ENCODE results near the gene PDE5A. TPM values are rescaled to one million over a fixed set of nuclear protein-coding genes. Genes with fewer than 3 reads are reported as not detected.

Gene PDE5A
- polyA plus RNA-seq, 1 donor from 2014 or later = 12.9 TPM

DNA sequence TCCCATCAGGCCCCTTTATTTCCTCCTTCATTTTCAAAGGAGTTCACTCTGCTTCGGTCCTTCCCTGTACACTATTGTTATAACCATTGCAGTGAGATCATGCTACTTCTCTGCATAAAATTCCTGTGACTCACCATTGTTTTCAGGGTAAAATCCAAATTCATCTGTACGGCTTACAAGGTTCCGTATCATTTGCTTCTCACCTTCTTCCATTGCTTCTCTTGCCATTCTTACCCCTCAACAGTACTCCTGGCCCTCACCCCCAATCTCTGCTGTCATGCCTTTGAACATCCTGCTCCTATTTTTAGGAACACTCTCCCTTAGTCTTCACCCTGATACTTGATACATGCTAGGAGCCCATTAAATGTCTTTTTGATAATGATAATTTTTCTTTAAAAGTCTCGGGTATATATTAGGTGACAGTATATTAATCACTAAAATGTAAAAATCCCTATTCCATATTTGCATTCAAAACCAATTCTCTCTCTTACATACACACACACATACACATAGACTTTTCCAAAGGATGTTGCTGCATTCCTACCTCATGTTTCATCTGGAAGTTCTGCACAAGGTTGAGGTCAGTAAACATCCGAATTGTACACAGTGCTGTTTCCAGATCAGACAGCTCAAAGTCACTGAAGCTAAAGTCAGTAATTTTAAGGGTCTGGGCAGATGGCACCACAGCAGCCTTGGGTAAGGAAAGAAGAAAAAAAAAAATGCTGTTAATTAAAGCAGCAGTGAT is 103.4 kb downstream of the PDE5A start:
- Histone ChIP-seq H3K9me2 (ENCODE audit: insufficient read depth, low read length) (no peaks in the 10 kb centered on the region), H4K20me1 (ENCODE audit: insufficient read depth) (no peaks in the 10 kb centered on the region), H3K79me2 (replicated peaks; ENCODE audit: insufficient read depth, low read length) (no peaks in the 10 kb centered on the region), H3K9ac (ENCODE audit: low read length) (no peak overlapping the region), H3K27me3 (ENCODE audit: insufficient read depth, low read depth, low read length) (no peaks in the 10 kb centered on the region), H3K27ac (ENCODE audit: low read length) (no peak overlapping the region), H3F3A (ENCODE audit: insufficient read depth, low read length, poor library complexity, severe bottlenecking) (no peaks in the 10 kb centered on the region), H3K4me2 (ENCODE audit: low read length) (no peak overlapping the region), H2AFZ (ENCODE audit: low read depth, low read length) (no peak overlapping the region), H3K36me3 (ENCODE audit: insufficient read depth, low read length) (no peaks in the 10 kb centered on the region), H3K9me3 (ENCODE audit: low read length) (no peaks in the 10 kb centered on the region), H3K4me3 (ENCODE audit: low read length) (no peak overlapping the region)
- TF ChIP-seq POLR2AphosphoS5 (IDR thresholded peaks at IDR 0.05) (no peak), EZH2 (IDR thresholded peaks at IDR 0.05; ENCODE audit: borderline replicate concordance, insufficient read depth, low read length, poor library complexity, severe bottlenecking) (no peak), MXI1 (conservative IDR thresholded peaks at IDR 0.05; ENCODE audit: poor library complexity, severe bottlenecking) (no peak), SMC3 (conservative IDR thresholded peaks at IDR 0.05; ENCODE audit: poor library complexity) (no peak), RAD21 (conservative IDR thresholded peaks at IDR 0.05) (no peak), TAF1 (IDR thresholded peaks at IDR 0.05; ENCODE audit: low read depth) (no peak), EP300 (conservative IDR thresholded peaks at IDR 0.05; ENCODE audit: poor library complexity, severe bottlenecking) (no peak)
- TF ChIP-seq, protein P1, sequence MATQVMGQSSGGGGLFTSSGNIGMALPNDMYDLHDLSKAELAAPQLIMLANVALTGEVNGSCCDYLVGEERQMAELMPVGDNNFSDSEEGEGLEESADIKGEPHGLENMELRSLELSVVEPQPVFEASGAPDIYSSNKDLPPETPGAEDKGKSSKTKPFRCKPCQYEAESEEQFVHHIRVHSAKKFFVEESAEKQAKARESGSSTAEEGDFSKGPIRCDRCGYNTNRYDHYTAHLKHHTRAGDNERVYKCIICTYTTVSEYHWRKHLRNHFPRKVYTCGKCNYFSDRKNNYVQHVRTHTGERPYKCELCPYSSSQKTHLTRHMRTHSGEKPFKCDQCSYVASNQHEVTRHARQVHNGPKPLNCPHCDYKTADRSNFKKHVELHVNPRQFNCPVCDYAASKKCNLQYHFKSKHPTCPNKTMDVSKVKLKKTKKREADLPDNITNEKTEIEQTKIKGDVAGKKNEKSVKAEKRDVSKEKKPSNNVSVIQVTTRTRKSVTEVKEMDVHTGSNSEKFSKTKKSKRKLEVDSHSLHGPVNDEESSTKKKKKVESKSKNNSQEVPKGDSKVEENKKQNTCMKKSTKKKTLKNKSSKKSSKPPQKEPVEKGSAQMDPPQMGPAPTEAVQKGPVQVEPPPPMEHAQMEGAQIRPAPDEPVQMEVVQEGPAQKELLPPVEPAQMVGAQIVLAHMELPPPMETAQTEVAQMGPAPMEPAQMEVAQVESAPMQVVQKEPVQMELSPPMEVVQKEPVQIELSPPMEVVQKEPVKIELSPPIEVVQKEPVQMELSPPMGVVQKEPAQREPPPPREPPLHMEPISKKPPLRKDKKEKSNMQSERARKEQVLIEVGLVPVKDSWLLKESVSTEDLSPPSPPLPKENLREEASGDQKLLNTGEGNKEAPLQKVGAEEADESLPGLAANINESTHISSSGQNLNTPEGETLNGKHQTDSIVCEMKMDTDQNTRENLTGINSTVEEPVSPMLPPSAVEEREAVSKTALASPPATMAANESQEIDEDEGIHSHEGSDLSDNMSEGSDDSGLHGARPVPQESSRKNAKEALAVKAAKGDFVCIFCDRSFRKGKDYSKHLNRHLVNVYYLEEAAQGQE (IDR thresholded peaks at IDR 0.05; ENCODE audit: borderline replicate concordance) = no peak
- TF ChIP-seq, protein P2, sequence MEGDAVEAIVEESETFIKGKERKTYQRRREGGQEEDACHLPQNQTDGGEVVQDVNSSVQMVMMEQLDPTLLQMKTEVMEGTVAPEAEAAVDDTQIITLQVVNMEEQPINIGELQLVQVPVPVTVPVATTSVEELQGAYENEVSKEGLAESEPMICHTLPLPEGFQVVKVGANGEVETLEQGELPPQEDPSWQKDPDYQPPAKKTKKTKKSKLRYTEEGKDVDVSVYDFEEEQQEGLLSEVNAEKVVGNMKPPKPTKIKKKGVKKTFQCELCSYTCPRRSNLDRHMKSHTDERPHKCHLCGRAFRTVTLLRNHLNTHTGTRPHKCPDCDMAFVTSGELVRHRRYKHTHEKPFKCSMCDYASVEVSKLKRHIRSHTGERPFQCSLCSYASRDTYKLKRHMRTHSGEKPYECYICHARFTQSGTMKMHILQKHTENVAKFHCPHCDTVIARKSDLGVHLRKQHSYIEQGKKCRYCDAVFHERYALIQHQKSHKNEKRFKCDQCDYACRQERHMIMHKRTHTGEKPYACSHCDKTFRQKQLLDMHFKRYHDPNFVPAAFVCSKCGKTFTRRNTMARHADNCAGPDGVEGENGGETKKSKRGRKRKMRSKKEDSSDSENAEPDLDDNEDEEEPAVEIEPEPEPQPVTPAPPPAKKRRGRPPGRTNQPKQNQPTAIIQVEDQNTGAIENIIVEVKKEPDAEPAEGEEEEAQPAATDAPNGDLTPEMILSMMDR (IDR thresholded peaks at IDR 0.05; ENCODE audit: poor library complexity, severe bottlenecking) = no peak

DNA sequence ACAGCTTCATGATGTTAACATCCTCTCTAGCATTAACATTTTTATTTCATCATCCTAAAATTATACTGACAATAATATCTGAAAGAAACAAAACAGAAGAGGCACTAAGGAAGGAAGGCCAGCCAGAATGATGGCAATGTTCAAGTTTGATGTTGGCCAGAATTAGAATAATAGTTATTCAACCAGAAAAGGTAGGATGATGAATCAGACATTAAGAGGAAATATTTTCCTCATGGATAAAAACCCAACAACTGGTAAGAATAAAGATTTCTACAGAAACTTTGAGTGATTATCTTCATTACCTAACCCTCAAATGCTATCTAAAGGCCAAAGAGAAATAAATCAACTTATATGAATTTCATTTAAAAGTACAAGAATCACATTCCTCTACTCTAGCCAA is 105.2 kb downstream of the PDE5A start:
- Histone ChIP-seq H2AFZ (ENCODE audit: low read depth, low read length) (no peak overlapping the region), H3K79me2 (replicated peaks; ENCODE audit: insufficient read depth, low read length) (no peaks in the 10 kb centered on the region), H4K20me1 (ENCODE audit: insufficient read depth) (no peaks in the 10 kb centered on the region), H3K4me3 (ENCODE audit: low read length) (no peak overlapping the region), H3K36me3 (ENCODE audit: insufficient read depth, low read length) (peaks cover under 1% of the 10 kb centered on the region), H3K9me3 (ENCODE audit: low read length) (no peaks in the 10 kb centered on the region), H3F3A (ENCODE audit: insufficient read depth, low read length, poor library complexity, severe bottlenecking) (no peaks in the 10 kb centered on the region), H3K4me2 (ENCODE audit: low read length) (no peak overlapping the region), H3K27me3 (ENCODE audit: insufficient read depth, low read depth, low read length) (no peaks in the 10 kb centered on the region), H3K27ac (ENCODE audit: low read length) (no peak overlapping the region), H3K9ac (ENCODE audit: low read length) (no peak overlapping the region), H3K9me2 (ENCODE audit: insufficient read depth, low read length) (no peaks in the 10 kb centered on the region)
- TF ChIP-seq, protein P2 (IDR thresholded peaks at IDR 0.05; ENCODE audit: poor library complexity, severe bottlenecking) = no peak
- TF ChIP-seq, protein P1 (IDR thresholded peaks at IDR 0.05; ENCODE audit: borderline replicate concordance) = no peak
- TF ChIP-seq POLR2AphosphoS5 (IDR thresholded peaks at IDR 0.05) (no peak), EP300 (conservative IDR thresholded peaks at IDR 0.05; ENCODE audit: poor library complexity, severe bottlenecking) (no peak), TAF1 (IDR thresholded peaks at IDR 0.05; ENCODE audit: low read depth) (no peak), RAD21 (conservative IDR thresholded peaks at IDR 0.05) (no peak), EZH2 (IDR thresholded peaks at IDR 0.05; ENCODE audit: borderline replicate concordance, insufficient read depth, low read length, poor library complexity, severe bottlenecking) (no peak), SMC3 (conservative IDR thresholded peaks at IDR 0.05; ENCODE audit: poor library complexity) (no peak), MXI1 (conservative IDR thresholded peaks at IDR 0.05; ENCODE audit: poor library complexity, severe bottlenecking) (no peak)
